GM21515 (cell line): Measurements from ENCODE around the gene SLC6A16.
"Not testable (repeated sequence)": the region's sequence is repeated elsewhere in the genome, so short reads cannot be mapped to it uniquely, and the experiment has no call there.

ENCODE experiments used
- ATAC-seq: cut with Tn5 transposase; IDR thresholded peaks from one replicate; pipeline ENCODE4 v1.9.1; 2021; ENCODE audit not compliant: unreplicated experiment

SLC6A16 gene

GRCh38 chr19:49324801-49325576, at the start of gene SLC6A16:
Gene SLC6A16, minus strand, starts transcription at chr19:49325191. Its CDS starts 13,844 bp downstream, at chr19:49311347.
- no peak for ATAC-seq

GRCh38 chr19:49373174-49373573, 48.2 kb upstream of the SLC6A16 start:
- ATAC-seq = not testable (repeated sequence)

- no peak for ATAC-seq
Measured at GRCh38 chr19:49371184-49371583, 46.2 kb upstream of the SLC6A16 start.

- ATAC-seq = no peak
Measured at GRCh38 chr19:49368711-49369358, 43.8 kb upstream of the SLC6A16 start.

- ATAC-seq = no peak
Measured at GRCh38 chr19:49366110-49366509, 41.1 kb upstream of the SLC6A16 start.

- no peak for ATAC-seq
Measured at GRCh38 chr19:49364083-49364737, 39.2 kb upstream of the SLC6A16 start.

GRCh38 chr19:49363268-49364082, 38.5 kb upstream of the SLC6A16 start, which contains the start of gene DKKL1:
Gene DKKL1, plus strand, starts transcription at chr19:49363877. Its CDS starts 122 bp downstream, at chr19:49363999.
- no peak for ATAC-seq

GRCh38 chr19:49362929-49363267, 37.9 kb upstream of the SLC6A16 start:
- ATAC-seq = no peak

- ATAC-seq = no peak
Measured at GRCh38 chr19:49362048-49362928, 37.3 kb upstream of the SLC6A16 start, which contains the start of gene TEAD2. Gene TEAD2, minus strand, starts transcription at chr19:49362416. Its CDS starts 2,341 bp downstream, at chr19:49360075.

- no peak for ATAC-seq
Measured at GRCh38 chr19:49361438-49362047, 36.6 kb upstream of the SLC6A16 start.

GRCh38 chr19:49359851-49360820, 35.1 kb upstream of the SLC6A16 start:
- no peak for ATAC-seq

- ATAC-seq = no peak
Measured at GRCh38 chr19:49357186-49357585, 32.2 kb upstream of the SLC6A16 start.

- ATAC-seq = no peak
Measured at GRCh38 chr19:49356382-49356781, 31.4 kb upstream of the SLC6A16 start.

- ATAC-seq = no peak
Measured at GRCh38 chr19:49355909-49356353, 30.9 kb upstream of the SLC6A16 start.

- no peak for ATAC-seq
Measured at GRCh38 chr19:49349567-49349966, 24.6 kb upstream of the SLC6A16 start.

GRCh38 chr19:49348305-49349189, 23.6 kb upstream of the SLC6A16 start:
- no peak for ATAC-seq

GRCh38 chr19:49347835-49348234, 22.8 kb upstream of the SLC6A16 start:
- no peak for ATAC-seq
